ENCODE measurements around the gene KRT6B. TPM values are rescaled to one million over a fixed set of nuclear protein-coding genes. Genes with fewer than 3 reads are reported as not detected.

Gene KRT6B
- 1.9 and 4.1 TPM in 2 replicates for total RNA-seq

DNA sequence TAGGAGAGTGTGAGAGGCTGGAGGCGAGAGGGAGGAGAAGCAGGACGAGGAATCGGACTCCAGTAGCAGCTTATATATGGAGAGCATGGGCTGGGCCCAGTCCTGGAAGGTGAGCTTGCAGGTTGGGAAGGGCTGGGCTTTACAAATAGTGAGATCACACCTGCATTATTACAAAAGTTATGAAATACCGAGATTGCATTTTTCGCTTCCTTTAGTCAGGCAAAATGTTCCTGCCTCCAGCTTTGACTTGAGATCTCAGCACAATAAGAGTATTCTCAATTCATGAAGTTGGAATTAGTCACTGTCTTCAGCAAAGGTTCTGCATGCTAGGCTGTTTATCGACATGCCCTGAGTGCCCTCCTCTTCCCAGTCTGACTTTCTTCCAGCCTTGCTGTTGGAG, at the start of gene KRT6B:
Gene KRT6B (minus strand): TSS at position 46 of the 400 bp plus-strand sequence. CDS start 68 bp downstream, outside the sequence.

GRCh38 chr12:52493172-52493571, 41.2 kb upstream of the KRT6B start, which contains the start of gene KRT6A:
Gene KRT6A, minus strand, starts transcription at chr12:52493257. Its CDS starts 69 bp downstream, at chr12:52493188.

GRCh38 chr12:52473768-52474167, 21.8 kb upstream of the KRT6B start, which contains the start of gene KRT6C:
Gene KRT6C, minus strand, starts transcription at chr12:52473805. Its CDS starts 68 bp downstream, at chr12:52473737.

DNA sequence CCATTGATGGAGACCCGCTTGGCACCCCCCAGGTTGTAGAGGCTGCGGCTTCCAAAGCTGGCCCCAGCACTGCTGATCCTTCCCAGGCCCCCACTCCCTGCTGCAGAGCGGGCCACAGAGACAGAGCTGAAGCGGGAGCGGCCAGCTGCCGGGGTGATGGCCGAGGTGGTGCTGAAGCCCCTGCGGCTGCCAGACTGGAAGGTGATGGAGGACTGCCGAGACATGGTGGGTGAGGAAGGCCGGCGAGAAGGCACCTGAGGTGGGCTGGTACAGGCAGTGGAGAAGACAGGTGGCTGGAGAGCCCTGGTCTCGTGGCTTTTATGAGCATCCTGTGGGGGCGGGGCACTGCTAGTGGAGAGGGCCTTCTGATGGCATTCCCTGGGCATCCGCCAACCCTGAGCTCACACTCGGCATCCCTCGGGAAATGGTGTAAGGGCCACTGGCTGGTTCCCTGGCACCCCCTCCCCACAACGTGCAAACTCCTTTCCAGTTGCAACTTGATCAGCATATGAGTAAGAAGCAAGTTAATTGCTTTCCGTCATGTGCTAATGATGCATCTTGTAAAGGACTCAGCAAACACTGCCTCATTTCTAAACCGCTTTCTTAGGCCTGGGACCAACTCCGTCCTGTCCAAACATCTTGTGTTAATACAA, 17.7 kb downstream of the KRT6B start, which contains the start of gene KRT75:
Gene KRT75 (minus strand): TSS at position 291 of the 653 bp plus-strand sequence. CDS start 67 bp downstream, at position 224.

GRCh38 chr12:52405922-52406385, 46.0 kb downstream of the KRT6B start, which contains the start of gene KRT82:
Gene KRT82, minus strand, starts transcription at chr12:52406335. Its CDS starts 58 bp downstream, at chr12:52406277.

Other genes starting within 250 kb of the KRT6B start
- gene KRT7, start 218.9 kb downstream of the KRT6B start, total RNA-seq = 17.0 and 21.6 TPM in 2 replicates
- under 0.01 TPM in 1 of 2 replicates, not detected in the other for gene KRT86, start 177.5 kb downstream of the KRT6B start, total RNA-seq
- 0.12 TPM in 1 of 2 replicates, not detected in the other for gene KRT81, start 160.6 kb downstream of the KRT6B start, total RNA-seq
- not detected in 2 replicates for gene KRT83, start 130.7 kb downstream of the KRT6B start, total RNA-seq
- gene KRT85, start 84.7 kb downstream of the KRT6B start, total RNA-seq = not detected in 2 replicates
- gene KRT84, start 66.5 kb downstream of the KRT6B start, total RNA-seq = not detected in 2 replicates
- not detected in 2 replicates for gene KRT82, start 45.8 kb downstream of the KRT6B start, total RNA-seq
- gene KRT75, start 17.8 kb downstream of the KRT6B start, total RNA-seq = not detected in 2 replicates
- not detected in 2 replicates for gene KRT6C, start 21.7 kb upstream of the KRT6B start, total RNA-seq
- gene KRT6A, start 41.1 kb upstream of the KRT6B start, total RNA-seq = 3.4 and 40.3 TPM in 2 replicates
- gene KRT5, start 68.2 kb upstream of the KRT6B start, total RNA-seq = 9.4 and 10.5 TPM in 2 replicates
- gene KRT71, start 101.0 kb upstream of the KRT6B start, total RNA-seq = not detected in 2 replicates
- not detected in 2 replicates for gene KRT74, start 121.7 kb upstream of the KRT6B start, total RNA-seq
- not detected in 2 replicates for gene KRT72, start 149.3 kb upstream of the KRT6B start, total RNA-seq
- gene KRT73, start 166.4 kb upstream of the KRT6B start, total RNA-seq = not detected in 2 replicates
- gene KRT2, start 200.1 kb upstream of the KRT6B start, total RNA-seq = not detected in 2 replicates
- gene KRT1, start 228.3 kb upstream of the KRT6B start, total RNA-seq = not detected in 2 replicates

All from hair follicle dermal papilla cell (primary cell).